Measurements from ENCODE around the gene HIPK1.

HIPK1 gene

DNA sequence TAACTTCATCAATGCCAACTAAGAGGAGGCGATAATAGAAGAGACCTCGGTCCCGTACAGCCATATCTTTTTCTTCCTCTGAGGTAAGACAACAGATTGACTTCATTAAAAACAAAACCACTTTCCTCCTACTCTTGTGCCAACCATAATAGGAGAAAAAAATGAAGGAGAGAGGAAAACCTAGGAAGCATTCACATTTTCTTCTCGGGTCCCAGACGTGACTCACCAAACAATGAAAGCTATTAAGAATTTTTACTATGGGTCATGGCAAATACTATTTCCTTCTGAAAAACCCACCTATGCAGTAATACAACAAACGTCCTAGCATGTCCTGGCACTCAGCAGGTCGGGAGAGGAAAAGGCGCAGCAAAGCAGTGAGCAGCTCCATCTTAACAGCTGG, 33.2 kb upstream of the HIPK1 start:
- TF ChIP-seq, protein P1, sequence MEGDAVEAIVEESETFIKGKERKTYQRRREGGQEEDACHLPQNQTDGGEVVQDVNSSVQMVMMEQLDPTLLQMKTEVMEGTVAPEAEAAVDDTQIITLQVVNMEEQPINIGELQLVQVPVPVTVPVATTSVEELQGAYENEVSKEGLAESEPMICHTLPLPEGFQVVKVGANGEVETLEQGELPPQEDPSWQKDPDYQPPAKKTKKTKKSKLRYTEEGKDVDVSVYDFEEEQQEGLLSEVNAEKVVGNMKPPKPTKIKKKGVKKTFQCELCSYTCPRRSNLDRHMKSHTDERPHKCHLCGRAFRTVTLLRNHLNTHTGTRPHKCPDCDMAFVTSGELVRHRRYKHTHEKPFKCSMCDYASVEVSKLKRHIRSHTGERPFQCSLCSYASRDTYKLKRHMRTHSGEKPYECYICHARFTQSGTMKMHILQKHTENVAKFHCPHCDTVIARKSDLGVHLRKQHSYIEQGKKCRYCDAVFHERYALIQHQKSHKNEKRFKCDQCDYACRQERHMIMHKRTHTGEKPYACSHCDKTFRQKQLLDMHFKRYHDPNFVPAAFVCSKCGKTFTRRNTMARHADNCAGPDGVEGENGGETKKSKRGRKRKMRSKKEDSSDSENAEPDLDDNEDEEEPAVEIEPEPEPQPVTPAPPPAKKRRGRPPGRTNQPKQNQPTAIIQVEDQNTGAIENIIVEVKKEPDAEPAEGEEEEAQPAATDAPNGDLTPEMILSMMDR (IDR thresholded peaks at IDR 0.05; ENCODE audit: poor library complexity, severe bottlenecking), result no peak
- Histone ChIP-seq H3K36me3 (ENCODE audit: low read depth) (peaks cover 60% of the 10 kb centered on the region), H3K4me3 (ENCODE audit: severe bottlenecking) (no peak overlapping the region), H3K9me3 (ENCODE audit: severe bottlenecking) (no peaks in the 10 kb centered on the region), H3K27me3 (ENCODE audit: insufficient read depth, poor library complexity, severe bottlenecking) (no peaks in the 10 kb centered on the region), H3K27ac (ENCODE audit: poor library complexity, severe bottlenecking) (no peak overlapping the region), H3K4me1 (ENCODE audit: insufficient read depth, poor library complexity, severe bottlenecking) (no peaks in the 10 kb centered on the region)
- ATAC-seq (ENCODE audit: low read depth) (no peak), DNase-seq (ENCODE audit: low spot score) (no peak)

DNA sequence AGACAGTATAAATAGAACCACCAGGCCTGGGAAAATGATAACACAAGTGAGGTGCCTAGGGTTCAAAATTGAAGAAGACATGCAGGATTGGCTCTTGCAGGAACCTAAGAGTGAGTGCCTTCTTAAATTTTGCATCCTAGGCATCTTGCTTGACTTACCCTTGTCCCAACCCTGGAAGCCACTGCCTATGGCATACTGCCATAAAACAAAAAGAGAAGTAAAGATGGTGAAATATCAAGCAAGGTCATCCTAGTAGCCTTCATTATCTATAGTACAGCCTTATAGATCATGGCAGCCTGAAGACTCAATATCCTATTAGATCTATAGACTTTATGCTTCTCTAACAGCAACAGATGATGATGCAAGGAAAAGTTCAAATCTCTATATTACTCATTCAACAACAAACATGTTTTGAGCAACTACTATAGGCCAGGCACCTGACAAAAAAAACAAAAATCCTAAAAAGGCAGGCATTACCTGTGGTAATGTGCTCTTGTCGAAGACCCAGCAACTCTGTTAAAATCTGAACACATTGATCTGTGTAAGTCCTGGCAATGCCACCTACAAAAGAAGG, 30.8 kb upstream of the HIPK1 start:
- TF ChIP-seq, protein P1 (IDR thresholded peaks at IDR 0.05; ENCODE audit: poor library complexity, severe bottlenecking), result no peak
- no peaks in the 10 kb centered on the region for H3K9me3 ChIP-seq (ENCODE audit: severe bottlenecking)
- no peak overlapping the region for H3K27ac ChIP-seq (ENCODE audit: poor library complexity, severe bottlenecking)
- H3K27me3 ChIP-seq (ENCODE audit: insufficient read depth, poor library complexity, severe bottlenecking), result no peaks in the 10 kb centered on the region
- peaks cover 62% of the 10 kb centered on the region for H3K36me3 ChIP-seq (ENCODE audit: low read depth)
- H3K4me1 ChIP-seq (ENCODE audit: insufficient read depth, poor library complexity, severe bottlenecking), result no peaks in the 10 kb centered on the region
- H3K4me3 ChIP-seq (ENCODE audit: severe bottlenecking), result no peak overlapping the region
- DNase-seq (ENCODE audit: low spot score) (no peak), ATAC-seq (ENCODE audit: low read depth) (no peak)

DNA sequence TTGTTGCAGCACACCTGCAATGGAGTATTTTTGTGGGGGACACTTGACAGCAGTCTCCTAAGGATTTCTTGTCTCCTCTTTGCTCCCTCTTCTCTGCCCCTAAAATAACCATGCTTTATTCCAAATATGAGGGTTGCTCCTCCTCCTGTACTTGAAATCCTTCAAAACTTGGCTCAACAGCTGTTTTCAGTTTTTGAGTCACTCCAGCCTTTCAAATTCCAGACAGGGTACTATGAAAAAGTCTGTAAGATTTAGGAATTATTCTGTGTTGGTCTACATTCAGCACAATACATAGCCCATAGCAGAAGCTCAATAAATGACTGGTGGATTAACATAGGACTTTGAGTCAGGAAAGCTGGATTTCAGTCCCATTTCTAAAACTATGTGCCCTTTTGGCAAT, 30.0 kb upstream of the HIPK1 start:
- Histone ChIP-seq H3K4me1 (ENCODE audit: insufficient read depth, poor library complexity, severe bottlenecking) (peaks cover 6% of the 10 kb centered on the region), H3K36me3 (ENCODE audit: low read depth) (peaks cover 60% of the 10 kb centered on the region), H3K4me3 (ENCODE audit: severe bottlenecking) (no peak overlapping the region), H3K9me3 (ENCODE audit: severe bottlenecking) (no peaks in the 10 kb centered on the region), H3K27me3 (ENCODE audit: insufficient read depth, poor library complexity, severe bottlenecking) (no peaks in the 10 kb centered on the region), H3K27ac (ENCODE audit: poor library complexity, severe bottlenecking) (no peak overlapping the region)
- no peak for ATAC-seq (ENCODE audit: low read depth)
- TF ChIP-seq, protein P1 (IDR thresholded peaks at IDR 0.05; ENCODE audit: poor library complexity, severe bottlenecking), result no peak
- no peak for DNase-seq (ENCODE audit: low spot score)

DNA sequence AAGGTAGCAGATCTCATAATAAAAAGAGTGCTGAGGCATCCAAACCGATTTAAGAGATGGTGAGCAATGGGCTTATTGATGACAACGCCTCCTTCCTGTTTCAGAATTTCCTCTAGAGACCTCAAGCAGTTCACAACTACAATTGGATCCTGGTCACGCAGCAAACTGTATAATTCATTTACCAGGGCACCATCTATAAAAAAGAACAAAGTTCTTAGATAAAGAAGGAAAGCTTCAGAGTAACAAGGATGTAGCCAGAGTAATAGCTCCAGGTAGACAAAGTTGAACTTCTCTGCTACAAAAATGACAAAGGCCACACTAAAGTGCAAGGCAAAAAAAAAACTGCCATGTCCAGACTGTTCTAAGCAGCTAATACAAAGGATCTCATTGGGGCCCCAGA, 27.9 kb upstream of the HIPK1 start:
- H3K36me3 ChIP-seq (ENCODE audit: low read depth), result peaks cover 44% of the 10 kb centered on the region
- TF ChIP-seq, protein P1 (IDR thresholded peaks at IDR 0.05; ENCODE audit: poor library complexity, severe bottlenecking), result no peak

DNA sequence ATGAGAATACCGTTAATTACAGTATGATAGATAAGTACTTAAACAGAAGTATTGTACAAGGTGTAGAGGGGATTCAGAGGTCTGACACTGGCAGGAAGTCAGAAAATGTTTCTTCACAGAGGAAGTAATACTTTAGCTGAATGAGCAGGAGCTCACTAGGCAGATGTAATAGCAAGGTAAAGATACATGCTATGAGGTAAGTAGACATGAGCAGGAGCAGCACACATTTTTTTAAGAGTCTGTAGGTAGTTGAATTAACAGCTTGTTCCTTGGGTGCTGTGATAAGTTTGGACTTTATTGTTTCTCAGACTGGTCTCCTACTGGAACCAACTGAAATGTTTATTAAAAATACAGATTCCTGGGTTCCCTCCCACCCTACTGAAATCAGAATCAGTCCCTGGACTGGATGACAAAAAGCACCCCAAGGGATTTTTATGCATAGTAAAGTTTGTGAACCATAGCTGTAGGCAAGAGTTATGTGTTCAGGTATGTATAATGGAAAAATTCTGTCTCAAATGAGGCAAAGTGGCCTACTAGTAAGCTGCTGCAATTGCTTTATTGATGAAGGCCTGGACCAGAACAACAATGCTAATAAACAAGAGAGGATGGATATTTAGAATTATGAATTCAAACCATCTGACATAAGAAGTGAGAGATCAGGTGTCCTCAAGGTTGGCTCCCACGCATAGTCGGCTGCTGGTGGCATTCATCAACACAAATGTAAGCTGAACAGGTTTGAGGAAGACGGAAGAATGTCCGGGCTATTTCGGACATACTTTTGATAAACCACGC, 25.4 kb upstream of the HIPK1 start:
- Histone ChIP-seq H3K27ac (ENCODE audit: poor library complexity, severe bottlenecking) (peak overlapping the region; percentile 70), H3K4me1 (ENCODE audit: insufficient read depth, poor library complexity, severe bottlenecking) (peaks cover 6% of the 10 kb centered on the region), H3K36me3 (ENCODE audit: low read depth) (peaks cover 36% of the 10 kb centered on the region), H3K27me3 (ENCODE audit: insufficient read depth, poor library complexity, severe bottlenecking) (no peaks in the 10 kb centered on the region), H3K4me3 (ENCODE audit: severe bottlenecking) (peak overlapping the region; percentile 61), H3K9me3 (ENCODE audit: severe bottlenecking) (no peaks in the 10 kb centered on the region)
- ATAC-seq (ENCODE audit: low read depth) (no peak), DNase-seq (ENCODE audit: low spot score) (no peak)
- TF ChIP-seq, protein P1 (IDR thresholded peaks at IDR 0.05; ENCODE audit: poor library complexity, severe bottlenecking), result no peak

More for the DNA sequence above, 27.9 kb upstream of the HIPK1 start:
- Histone ChIP-seq H3K27me3 (ENCODE audit: insufficient read depth, poor library complexity, severe bottlenecking) (no peaks in the 10 kb centered on the region), H3K4me1 (ENCODE audit: insufficient read depth, poor library complexity, severe bottlenecking) (peaks cover 6% of the 10 kb centered on the region), H3K9me3 (ENCODE audit: severe bottlenecking) (no peaks in the 10 kb centered on the region), H3K27ac (ENCODE audit: poor library complexity, severe bottlenecking) (no peak overlapping the region), H3K4me3 (ENCODE audit: severe bottlenecking) (no peak overlapping the region)
- DNase-seq (ENCODE audit: low spot score) (no peak), ATAC-seq (ENCODE audit: low read depth) (no peak)
